GM19099 (cell line): Measurements from ENCODE around the gene TP63.

ENCODE experiments used
- POLR2A ChIP-seq: IDR thresholded peaks from 3 replicates; pipeline ENCODE4 v1.6.1; 2011; ENCODE audit warnings: low read depth; ENCODE audit not compliant: insufficient read length; ENCODE audit errors: extremely low read depth

The TP63 gene

GRCh38 chr3:189862385-189862998 is 231.3 kb downstream of the TP63 start:
- TF ChIP-seq POLR2A, result no peak

- TF ChIP-seq POLR2A, result no peak
These were observed 231.8 kb downstream of the TP63 start for GRCh38 chr3:189863031-189863430.

GRCh38 chr3:189868061-189868460 is 236.9 kb downstream of the TP63 start:
- TF ChIP-seq POLR2A, result no peak

GRCh38 chr3:189869165-189869564 is 238.0 kb downstream of the TP63 start:
- TF ChIP-seq POLR2A, result no peak

- no peak for TF ChIP-seq POLR2A
These were observed 240.2 kb downstream of the TP63 start for GRCh38 chr3:189871418-189871817.

GRCh38 chr3:189883113-189883753 is 252.0 kb downstream of the TP63 start:
- no peak for TF ChIP-seq POLR2A

GRCh38 chr3:189890496-189890895 is 259.3 kb downstream of the TP63 start:
- no peak for TF ChIP-seq POLR2A

GRCh38 chr3:189896533-189896932 is 265.3 kb downstream of the TP63 start:
- no peak for TF ChIP-seq POLR2A

GRCh38 chr3:189897406-189897805 is 266.2 kb downstream of the TP63 start:
- no peak for TF ChIP-seq POLR2A

- TF ChIP-seq POLR2A, result no peak
These were observed 267.5 kb downstream of the TP63 start for GRCh38 chr3:189898559-189899153.

GRCh38 chr3:189899186-189899585 is 268.0 kb downstream of the TP63 start:
- no peak for TF ChIP-seq POLR2A

- no peak for TF ChIP-seq POLR2A
These were observed 269.4 kb downstream of the TP63 start for GRCh38 chr3:189900578-189900977.

GRCh38 chr3:189901481-189901880 is 270.3 kb downstream of the TP63 start:
- no peak for TF ChIP-seq POLR2A

GRCh38 chr3:189902230-189903186 is 271.3 kb downstream of the TP63 start:
- TF ChIP-seq POLR2A, result no peak

GRCh38 chr3:189903562-189904250 is 272.5 kb downstream of the TP63 start:
- no peak for TF ChIP-seq POLR2A
